G401 (cell line): ENCODE results near the gene STK39. TPM values are rescaled to one million over a fixed set of nuclear protein-coding genes. Genes with fewer than 3 reads are reported as not detected.
"Not testable (repeated sequence)": the region's sequence is repeated elsewhere in the genome, so short reads cannot be mapped to it uniquely, and the experiment has no call there.

ENCODE experiments used
- DNase-seq: peaks from one replicate; pipeline ENCODE4 v3.0.0-alpha.2; 2015; ENCODE audit warnings: low spot score
- in situ Hi-C: cut with HindIII; loops from 2 replicates; pipeline ENCODE4 v1.10.0; 2016; ENCODE audit warnings: low sequenced_read_pairs, mixed read lengths
- total RNA-seq: library from RNA; depleted of rRNA; stranded (reverse); fragments of >200 nt; shearing (Covaris generic); gene quantifications from 2 replicates; pipeline ENCODE4 v1.2.3, GENCODE V29; 2014; rRNA removed

STK39 gene
- 0.68 TPM in 1 of 2 replicates, not detected in the other for total RNA-seq

DNA sequence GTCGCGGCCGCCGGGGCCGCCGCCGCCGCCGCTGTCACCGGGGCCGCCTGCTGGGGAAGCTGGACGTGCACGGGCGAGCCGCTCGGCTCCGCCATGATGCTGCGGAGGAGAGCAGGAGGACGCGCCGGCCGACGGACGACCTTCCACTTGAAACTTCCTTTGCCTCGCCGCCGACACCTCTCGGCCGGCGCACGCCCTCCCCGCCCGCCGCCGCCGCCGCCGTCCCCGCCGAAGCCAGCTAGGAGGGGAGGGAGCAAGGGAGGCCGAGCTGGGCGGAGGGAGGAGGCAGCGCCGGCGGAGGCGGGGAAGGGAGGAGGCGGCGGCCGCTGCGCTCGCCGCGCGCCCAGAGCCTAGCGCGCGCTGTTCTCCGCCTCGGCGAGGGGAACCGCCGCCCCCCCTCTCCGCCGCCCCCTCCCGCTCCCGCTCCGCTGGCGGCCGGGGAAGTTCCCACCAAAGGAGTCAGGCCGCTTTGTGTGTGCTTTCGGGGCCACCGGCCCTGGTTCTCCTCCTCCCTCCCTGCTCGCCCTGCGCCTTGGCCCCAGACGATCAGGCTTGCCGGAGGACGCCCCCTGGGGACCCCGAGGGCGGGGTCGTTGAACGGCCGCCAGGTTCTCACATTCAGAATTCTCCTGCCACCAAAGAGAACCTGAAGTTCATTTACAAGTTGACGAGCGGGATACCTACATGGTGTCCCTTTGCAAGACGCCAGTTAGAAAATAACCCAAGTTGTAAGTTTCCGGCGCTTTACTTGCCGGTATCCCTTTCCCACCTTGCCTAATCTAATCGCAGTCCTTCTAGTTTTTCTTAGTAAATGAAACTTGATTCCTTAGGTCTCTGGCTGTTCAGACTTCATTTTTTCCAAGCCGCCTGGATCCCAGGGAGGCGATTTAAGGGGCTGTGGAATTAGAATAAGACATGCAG is at the start of gene STK39:
TSS of gene STK39 (minus strand) at position 255 of the 921 bp plus-strand sequence. CDS start at position 95, 160 bp downstream.
- in situ Hi-C loops, result no loop called here

DNA sequence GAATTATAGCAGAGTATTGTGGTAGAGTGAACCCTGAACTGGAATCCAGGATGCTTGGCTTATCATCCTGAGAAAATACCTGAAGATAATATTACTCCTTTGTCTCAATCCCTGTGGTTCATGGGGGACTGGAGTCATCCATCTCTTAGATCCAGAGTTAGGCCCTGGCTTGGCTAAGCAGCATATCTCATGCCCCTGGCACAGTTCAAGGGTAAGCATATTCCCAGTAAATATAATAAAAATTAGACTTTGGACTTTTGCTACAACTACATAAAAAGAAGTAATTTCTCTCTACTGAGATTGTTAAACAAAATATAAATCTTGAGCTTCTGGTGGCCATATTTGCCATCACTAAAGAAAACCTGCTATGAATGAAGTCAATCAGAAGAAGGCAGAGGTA is 47.7 kb upstream of the STK39 start:
- no peak for DNase-seq
- in situ Hi-C loops, result no loop called here

More for the DNA sequence above, at the start of gene STK39:
- DNase-seq, result peak; percentile 71

DNA sequence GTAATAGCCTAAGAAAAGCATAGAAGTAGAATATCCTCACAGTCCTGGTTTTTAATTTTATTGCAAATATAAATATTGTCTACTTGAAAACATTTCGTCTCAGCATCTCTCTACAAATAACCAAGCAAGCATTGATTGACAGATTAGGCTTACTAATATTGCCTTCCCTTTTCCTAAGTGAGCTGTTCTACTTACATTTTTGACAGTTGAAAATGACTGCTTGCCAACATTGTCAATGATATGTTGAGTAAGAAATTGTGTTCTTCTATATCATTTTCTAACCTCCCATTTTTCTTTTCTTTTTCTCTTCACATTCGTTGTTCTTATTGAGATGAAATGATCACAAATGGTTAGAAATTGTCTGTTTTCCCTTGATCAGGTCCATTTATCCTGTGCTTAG is 47.0 kb upstream of the STK39 start:
- DNase-seq, result no peak
- in situ Hi-C loops, result no loop called here

DNA sequence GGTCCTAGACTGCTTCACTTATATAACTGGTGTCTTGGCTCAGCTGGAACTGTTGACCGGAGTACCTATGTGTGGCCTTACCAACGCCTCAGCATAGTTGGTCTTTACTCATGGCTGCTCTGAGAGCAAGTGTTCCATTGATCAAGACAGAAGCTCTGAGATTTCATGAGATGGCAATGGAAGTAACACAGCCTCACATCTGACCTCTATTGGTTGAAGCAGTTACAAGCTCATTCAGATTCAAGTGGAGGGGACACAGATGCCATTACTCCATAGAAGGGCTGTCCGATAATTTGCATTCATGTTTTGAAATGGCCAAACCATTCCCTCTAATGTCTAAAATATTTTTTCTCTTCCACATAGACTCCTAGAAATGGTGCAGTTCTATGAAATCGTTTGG is 46.4 kb upstream of the STK39 start:
- in situ Hi-C loops, result no loop called here
- DNase-seq, result no peak

DNA sequence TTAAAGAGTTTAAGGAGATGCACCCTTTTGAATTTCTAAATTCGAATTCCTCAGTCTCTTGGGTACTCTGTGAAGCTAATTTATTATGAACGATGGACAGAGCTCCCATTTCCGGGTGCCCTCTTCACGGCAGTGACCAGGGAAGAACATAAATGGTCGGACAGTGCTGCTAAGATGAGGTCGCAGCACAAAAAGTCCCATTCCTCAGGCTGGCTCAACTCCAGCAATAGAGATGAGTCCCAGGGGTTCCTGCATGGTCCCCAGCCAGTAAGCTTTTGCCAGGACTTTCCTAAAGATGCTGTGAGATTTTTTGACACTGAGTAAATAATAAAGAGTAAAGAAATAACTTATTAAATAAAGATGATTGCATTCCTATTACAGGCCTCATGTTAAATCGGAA is 43.0 kb upstream of the STK39 start:
- in situ Hi-C loops, result no loop called here
- no peak for DNase-seq

GRCh38 chr2:168289880-168290279 is 42.5 kb upstream of the STK39 start:
- in situ Hi-C loops, result no loop called here
- no peak for DNase-seq

- no peak for DNase-seq
- in situ Hi-C loops, result no loop called here
Measured at GRCh38 chr2:168286535-168286934, 39.1 kb upstream of the STK39 start.

DNA sequence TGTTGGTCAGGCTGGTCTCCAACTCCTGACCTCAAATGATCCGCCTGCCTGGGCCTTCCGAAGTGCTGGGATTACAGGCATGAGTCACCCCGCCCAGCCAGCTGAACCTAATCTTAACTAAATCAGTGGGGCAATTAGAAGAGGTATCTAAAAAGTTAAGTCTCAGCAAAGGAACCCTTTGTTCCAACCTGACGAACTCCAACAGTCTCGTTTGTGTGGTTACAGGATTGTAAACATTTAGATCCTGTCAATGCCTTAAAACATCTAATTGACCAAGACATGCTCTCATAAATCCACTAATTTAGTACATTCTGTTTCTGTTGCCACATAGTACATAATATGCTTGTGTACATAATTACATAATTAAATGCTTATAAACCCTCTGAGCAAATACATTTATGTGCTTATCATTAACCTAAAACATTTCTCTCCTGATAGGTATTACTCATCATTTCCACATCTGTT is 31.1 kb upstream of the STK39 start:
- DNase-seq, result no peak
- in situ Hi-C loops, result no loop called here

GRCh38 chr2:168277276-168277675 is 29.9 kb upstream of the STK39 start:
- DNase-seq, result no peak
- in situ Hi-C loops, result no loop called here

DNA sequence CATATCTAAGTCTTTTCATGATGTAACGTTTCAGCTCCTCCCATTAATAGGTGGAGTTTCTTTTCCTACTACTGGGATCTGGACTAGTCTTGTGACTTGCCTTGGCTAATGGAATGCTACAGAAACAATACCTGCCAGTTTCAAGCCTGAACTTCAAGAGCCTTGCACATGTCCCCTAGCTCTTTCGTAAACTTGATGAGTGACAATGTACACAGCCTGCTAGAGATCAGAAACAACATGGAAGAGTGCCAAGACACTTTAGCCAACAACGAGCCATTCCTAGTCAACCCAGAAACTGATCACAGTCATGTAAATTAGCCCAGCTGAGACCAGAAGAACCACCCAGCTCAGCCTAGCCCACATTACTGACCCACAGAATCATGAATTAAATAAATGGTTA is 24.8 kb upstream of the STK39 start:
- in situ Hi-C loops, result no loop called here

DNA sequence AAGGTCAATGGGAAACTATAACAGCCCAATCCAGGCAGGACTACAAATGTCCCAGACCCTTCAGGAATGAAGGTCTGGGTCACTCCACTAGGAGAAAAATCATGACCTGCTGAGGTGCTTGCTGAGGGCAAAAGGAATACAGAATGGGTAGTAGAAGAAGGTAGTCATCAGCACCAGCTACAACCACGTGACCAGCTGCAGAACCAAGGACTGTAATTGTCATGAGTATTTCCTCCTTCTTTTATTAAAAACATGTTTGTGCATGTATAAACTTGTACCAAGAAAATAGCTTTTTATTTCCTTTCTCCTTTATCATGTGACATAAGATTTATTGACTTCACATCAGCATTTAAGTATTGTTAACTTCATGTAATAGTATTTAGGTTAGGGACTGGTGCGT is 15.5 kb upstream of the STK39 start:
- in situ Hi-C loops, DNase-seq: not testable (repeated sequence)

More for the DNA sequence above, 24.8 kb upstream of the STK39 start:
- no peak for DNase-seq

- in situ Hi-C loops, result no loop called here
- peak; percentile 24 for DNase-seq
Measured at GRCh38 chr2:168256448-168256847, 9.1 kb upstream of the STK39 start.

DNA sequence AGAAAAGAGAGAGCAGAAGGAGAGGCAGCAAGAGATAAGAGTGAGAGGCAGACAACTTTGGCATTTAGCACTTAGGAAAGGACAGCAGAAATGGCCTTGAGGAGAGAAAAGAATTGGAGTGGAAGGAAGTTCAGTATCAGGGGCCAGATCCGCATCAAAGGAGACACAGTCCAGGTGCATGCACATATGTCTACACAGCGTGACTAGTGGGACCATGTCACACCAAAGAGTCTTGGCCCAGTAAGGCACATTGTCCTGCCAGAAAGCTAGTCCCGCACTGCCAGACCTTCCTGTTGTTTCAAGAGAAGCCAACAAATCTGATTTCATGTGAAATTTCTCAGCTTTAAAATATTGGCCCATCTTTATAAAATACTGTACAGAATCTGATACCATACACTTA is 8.5 kb upstream of the STK39 start:
- in situ Hi-C loops, result no loop called here
- peak; percentile 99 for DNase-seq

DNA sequence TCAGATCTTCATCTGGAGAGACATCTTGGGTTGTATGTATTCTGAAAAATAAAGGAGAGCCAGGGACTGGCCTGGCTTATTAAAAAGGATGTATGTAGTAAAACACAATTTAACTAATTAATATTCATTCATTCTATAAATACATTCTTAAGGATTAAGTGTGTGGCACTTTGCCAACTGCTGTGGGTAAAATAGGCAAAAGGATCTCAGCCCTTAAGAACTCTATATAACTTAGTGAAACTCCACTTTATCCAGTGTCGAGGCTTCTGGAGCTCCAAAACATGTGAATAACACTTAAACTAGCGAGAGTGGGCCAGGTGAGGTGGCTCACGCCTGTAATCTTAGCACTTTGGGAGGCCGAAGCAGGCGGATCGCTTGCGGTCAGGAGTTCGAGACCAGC is 7.7 kb upstream of the STK39 start:
- in situ Hi-C loops, result no loop called here
- DNase-seq, result no peak

- no peak for DNase-seq
Measured at GRCh38 chr2:168254158-168254935, 7.0 kb upstream of the STK39 start.

DNA sequence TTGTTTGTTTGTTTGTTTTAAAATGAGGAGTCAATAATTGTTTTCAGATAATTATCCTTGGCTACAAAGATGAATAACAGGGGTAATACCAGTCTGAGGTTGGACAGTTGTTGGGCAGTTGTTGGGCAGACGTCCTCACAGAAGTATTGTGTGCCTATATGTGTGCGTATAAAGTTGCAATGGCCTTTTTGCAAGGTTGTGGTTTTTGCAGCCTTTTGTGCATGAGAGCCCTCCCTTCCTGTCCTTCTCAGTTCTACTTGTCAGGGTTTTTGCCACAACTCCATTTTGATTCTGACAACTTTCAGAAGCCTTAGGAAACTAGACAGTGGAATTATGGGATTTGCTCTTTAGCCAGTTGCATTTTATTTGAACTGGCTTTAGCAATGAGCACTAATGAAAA is 6.0 kb upstream of the STK39 start:
- in situ Hi-C loops, result no loop called here
- no peak for DNase-seq

More at GRCh38 chr2:168254158-168254935, 7.0 kb upstream of the STK39 start:
- in situ Hi-C loops, result no loop called here

DNA sequence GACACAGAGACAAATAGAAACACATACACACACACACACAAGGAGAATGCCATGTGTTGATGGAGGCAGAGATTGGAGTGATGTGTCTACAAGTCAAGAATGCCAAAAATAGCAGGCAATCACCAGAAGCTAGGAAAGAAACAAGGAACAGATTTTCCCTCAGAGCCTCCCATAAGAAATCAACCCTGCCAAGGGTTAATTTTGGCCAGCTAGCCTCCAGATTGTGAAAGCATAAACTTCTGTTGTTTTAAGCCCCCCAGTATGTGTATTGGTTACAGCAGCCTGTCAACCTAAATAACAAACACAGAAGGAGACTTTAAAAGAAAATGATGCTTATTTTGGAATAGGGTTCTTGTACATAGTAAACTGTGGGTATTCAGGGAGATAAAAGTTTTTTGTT is 5.6 kb upstream of the STK39 start:
- in situ Hi-C loops, result no loop called here
- no peak for DNase-seq

DNA sequence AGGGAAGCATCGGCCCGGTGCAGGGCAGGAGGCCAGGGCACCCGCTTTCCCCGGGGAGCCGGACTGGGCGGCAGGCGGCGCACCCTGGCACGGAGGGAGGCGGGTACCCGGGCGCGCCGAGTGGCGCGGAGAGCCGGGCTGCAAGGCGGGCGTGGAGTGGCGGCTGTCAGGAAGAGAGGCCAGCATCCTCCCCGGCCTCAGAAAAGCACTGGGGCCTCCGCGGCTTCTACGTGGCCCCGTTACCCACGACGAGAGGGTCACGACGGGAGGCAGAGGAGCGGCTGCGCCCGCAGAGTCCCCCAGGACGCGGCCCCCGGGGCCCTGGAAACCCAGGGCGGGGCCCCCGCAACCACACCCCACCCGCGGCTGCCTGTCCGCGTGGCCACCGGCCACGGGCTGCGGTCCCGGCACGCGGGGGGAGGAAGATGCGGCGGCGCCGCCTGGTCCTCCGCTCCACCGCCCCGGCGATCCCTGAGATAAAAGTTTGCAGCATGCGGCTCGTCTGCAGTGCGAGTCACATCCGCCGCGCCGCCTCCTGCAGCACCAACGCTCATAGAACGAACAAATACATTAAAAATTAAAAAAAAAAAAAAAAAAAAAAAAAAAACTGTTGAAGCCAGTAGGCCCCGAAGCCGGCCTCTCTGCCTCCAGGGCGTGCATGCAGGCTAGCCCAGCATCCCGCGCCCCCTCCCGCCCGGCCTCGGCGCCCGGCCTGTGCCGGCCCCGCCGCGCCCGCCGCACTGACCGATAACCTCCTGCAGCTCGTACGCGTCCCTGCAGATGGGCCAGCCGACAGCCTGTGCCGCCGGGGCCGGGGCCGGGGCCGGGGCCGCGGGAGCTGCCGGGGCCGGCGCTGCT is 683 bp downstream of the STK39 start:
- in situ Hi-C loops, result no loop called here
- DNase-seq, result peak; percentile 48

DNA sequence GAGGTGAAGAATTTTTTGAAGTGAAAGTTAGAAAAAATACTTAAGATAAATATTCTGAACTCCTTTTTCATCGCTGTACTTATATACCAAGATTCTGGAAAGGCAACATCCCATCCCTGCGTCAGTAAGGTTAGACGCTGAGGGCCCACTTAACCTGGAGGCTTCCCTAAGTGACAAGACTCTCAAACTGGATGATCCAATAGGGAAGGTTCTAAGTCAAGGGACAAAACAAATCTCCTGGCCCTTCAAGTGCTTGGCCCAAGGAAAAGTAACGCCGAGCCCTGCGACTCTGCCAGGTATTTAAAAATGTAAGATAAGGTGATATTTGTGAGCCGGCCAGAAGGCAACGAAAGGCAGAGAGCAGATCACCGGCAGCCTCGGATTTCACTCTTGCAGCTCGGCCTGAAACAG is 1.3 kb downstream of the STK39 start:
- DNase-seq, result no peak
- in situ Hi-C loops, result no loop called here
